ENCODE measurements around the gene SNED1. TPM values are rescaled to one million over a fixed set of nuclear protein-coding genes. Genes with fewer than 3 reads are reported as not detected.

SNED1 gene
- total and polyA plus RNA-seq, 9 of the 15 experiments (the other 6 are each of a cell fraction or from before 2014, with no cell fraction given) = 0.03 to 0.07 (median 0.05) TPM; not detected in 5

DNA sequence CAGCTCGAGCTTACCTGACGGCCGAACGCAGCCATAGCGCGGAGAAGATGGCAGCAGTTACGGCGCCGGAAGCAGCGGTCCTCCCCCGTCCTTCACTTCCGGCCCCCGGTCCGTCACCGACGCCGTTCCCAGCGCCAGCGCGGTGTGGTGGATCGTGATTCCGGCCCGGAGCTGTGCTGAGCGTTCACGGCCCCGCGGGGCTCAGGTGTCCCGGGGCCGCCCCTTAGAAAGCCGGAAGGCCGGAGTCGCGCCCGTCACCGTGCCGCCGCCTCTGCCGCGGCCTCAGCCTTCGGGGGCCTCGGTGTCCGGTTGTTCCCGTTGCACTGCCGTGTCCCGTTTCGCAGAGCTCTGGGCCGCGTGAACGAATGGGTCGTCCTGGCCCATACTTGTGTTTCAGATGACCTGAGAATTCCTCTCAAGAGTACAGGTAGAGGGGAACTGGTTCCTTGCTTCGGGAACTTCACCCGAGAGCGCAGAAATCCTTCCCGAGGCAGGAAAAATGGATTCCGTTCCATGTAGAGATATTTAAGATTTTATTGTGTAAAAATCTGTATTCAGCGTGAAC, 103.9 kb downstream of the SNED1 start, which contains the start of gene MTERF4 (continued):
- TF ChIP-seq CC2D1A (IDR thresholded peaks at IDR 0.05) (no peak), KAT7 (CRISPR knock-in tag; IDR thresholded peaks at IDR 0.05; ENCODE audit: borderline replicate concordance) (0 out of 2 replicates have a peak, but pooled peaks have one; percentile 39), ZNF766 (CRISPR knock-in tag; conservative IDR thresholded peaks at IDR 0.05) (no peak), SRSF9 (IDR thresholded peaks at IDR 0.05; ENCODE audit: borderline replicate concordance, low read depth, low read length) (no peak), ZNF785 (CRISPR knock-in tag; IDR thresholded peaks at IDR 0.05) (no peak), SREBF2 (CRISPR knock-in tag; IDR thresholded peaks at IDR 0.05) (no peak), TCF7 (IDR thresholded peaks at IDR 0.05; ENCODE audit: borderline replicate concordance) (no peak), SAFB2 (IDR thresholded peaks at IDR 0.05; ENCODE audit: borderline replicate concordance, low read depth, low read length, severe bottlenecking) (no peak), MTF1 (CRISPR knock-in tag; IDR thresholded peaks at IDR 0.05; ENCODE audit: borderline replicate concordance) (no peak), ILK (tag; IDR thresholded peaks at IDR 0.05; ENCODE audit: borderline replicate concordance, low read depth) (no peak), ILF3 (IDR thresholded peaks at IDR 0.05; ENCODE audit: borderline replicate concordance) (no peak), NFYB (IDR thresholded peaks at IDR 0.05; ENCODE audit: extremely low read depth, insufficient read length) (no peak), SRSF7 (optimal IDR thresholded peaks at IDR 0.05; ENCODE audit: low read depth, low read length) (no peak)
- TF ChIP-seq, protein P1, sequence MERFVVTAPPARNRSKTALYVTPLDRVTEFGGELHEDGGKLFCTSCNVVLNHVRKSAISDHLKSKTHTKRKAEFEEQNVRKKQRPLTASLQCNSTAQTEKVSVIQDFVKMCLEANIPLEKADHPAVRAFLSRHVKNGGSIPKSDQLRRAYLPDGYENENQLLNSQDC (CRISPR knock-in tag; IDR thresholded peaks at IDR 0.05) = no peak
- TF ChIP-seq, protein P2, sequence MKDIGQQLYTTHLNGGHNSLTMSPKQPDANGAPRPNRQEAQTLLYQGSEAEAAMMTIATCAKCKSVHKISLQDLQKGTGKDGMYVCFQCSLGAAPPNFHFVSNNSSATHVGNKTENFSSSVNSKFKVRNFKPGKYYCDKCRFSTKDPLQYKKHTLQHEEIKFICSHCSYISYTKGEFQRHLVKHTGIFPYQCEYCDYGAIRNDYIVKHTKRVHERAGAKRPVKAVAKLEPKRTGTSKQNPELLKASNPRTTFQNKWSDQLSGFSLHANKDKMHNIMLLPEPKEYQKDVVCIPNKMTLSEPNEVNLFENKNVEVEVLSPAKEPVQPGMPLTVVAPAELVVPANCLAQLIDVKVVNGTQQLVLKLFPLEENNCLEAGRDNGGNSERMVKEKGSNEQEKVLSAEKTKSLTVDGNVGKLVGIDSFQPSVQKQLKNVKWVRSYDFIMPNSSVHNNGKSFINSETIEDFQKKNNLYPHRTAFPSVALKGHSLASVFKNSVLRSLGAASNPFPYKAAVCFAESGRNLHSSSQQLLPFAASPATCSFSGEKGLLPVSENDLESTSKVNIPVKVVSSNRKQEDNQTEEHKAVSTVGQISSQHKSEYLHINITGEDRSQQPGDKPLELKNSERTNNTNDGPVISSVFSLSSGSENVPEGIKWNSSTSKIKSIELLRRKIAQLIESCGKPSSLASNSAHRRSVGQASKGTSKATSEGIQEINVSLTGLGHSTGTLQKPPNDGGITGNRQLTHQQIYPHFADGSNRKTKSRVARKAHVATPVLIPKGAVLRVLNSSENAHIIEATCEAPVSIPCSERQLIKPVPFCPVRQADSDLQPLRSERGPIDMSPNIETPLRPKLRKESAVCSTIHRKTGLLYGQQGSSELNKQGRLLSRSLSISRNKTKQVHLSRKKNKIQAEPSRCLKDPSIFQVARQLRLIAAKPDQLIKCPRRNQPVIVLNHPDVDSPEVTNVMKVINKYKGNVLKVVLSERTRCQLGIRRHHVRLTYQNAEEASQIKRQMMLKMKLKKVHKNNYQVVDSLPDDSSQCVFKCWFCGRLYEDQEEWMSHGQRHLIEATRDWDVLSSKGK (CRISPR knock-in tag; IDR thresholded peaks at IDR 0.05) = no peak
- TF ChIP-seq, protein P3, sequence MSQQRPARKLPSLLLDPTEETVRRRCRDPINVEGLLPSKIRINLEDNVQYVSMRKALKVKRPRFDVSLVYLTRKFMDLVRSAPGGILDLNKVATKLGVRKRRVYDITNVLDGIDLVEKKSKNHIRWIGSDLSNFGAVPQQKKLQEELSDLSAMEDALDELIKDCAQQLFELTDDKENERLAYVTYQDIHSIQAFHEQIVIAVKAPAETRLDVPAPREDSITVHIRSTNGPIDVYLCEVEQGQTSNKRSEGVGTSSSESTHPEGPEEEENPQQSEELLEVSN (IDR thresholded peaks at IDR 0.05; ENCODE audit: borderline replicate concordance in 1 of 2, extremely low read depth in 1 of 2, insufficient read depth in 1 of 2, insufficient read length in 1 of 2, low read depth in 1 of 2, low read length in 1 of 2, poor library complexity in 1 of 2, severe bottlenecking in 1 of 2) = peak in 1 of 2 experiments; percentile 41
- TF ChIP-seq, protein P4, sequence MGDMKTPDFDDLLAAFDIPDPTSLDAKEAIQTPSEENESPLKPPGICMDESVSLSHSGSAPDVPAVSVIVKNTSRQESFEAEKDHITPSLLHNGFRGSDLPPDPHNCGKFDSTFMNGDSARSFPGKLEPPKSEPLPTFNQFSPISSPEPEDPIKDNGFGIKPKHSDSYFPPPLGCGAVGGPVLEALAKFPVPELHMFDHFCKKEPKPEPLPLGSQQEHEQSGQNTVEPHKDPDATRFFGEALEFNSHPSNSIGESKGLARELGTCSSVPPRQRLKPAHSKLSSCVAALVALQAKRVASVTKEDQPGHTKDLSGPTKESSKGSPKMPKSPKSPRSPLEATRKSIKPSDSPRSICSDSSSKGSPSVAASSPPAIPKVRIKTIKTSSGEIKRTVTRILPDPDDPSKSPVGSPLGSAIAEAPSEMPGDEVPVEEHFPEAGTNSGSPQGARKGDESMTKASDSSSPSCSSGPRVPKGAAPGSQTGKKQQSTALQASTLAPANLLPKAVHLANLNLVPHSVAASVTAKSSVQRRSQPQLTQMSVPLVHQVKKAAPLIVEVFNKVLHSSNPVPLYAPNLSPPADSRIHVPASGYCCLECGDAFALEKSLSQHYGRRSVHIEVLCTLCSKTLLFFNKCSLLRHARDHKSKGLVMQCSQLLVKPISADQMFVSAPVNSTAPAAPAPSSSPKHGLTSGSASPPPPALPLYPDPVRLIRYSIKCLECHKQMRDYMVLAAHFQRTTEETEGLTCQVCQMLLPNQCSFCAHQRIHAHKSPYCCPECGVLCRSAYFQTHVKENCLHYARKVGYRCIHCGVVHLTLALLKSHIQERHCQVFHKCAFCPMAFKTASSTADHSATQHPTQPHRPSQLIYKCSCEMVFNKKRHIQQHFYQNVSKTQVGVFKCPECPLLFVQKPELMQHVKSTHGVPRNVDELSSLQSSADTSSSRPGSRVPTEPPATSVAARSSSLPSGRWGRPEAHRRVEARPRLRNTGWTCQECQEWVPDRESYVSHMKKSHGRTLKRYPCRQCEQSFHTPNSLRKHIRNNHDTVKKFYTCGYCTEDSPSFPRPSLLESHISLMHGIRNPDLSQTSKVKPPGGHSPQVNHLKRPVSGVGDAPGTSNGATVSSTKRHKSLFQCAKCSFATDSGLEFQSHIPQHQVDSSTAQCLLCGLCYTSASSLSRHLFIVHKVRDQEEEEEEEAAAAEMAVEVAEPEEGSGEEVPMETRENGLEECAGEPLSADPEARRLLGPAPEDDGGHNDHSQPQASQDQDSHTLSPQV (IDR thresholded peaks at IDR 0.05) = no peak
